Head of caudate nucleus (tissue), 42 donors: ENCODE measurements around the gene OAS3.

Source experiments
- DNase-seq, 42 donors: peaks; one replicate each; pipeline versions ENCODE4 v3.0.0 to v3.0.0-alpha.2; 2020 to 2021; ENCODE audit warnings: mixed read lengths in 7 of 42
- intact Hi-C: fragments of 100-400 bp; cut with DNase I; formaldehyde crosslinking; loops from one replicate; pipeline ENCODE4 v1.15.0; 2022

The OAS3 gene

DNA sequence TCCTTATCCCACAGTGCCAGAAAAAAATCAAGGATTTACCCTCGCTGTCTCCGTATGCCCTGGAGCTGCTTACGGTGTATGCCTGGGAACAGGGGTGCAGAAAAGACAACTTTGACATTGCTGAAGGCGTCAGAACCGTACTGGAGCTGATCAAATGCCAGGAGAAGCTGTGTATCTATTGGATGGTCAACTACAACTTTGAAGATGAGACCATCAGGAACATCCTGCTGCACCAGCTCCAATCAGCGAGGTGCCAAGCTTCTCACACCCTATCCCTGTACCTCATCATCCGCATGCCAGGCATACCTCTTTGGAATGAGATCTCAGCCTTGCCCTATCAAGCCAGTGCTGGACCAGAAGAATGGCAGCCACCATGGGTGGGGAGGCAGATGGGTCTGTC is 59.2 kb downstream of the OAS3 start:
- DNase-seq = peak in 1 of 42 donors; percentile 22
- intact Hi-C loops = no loop called here

DNA sequence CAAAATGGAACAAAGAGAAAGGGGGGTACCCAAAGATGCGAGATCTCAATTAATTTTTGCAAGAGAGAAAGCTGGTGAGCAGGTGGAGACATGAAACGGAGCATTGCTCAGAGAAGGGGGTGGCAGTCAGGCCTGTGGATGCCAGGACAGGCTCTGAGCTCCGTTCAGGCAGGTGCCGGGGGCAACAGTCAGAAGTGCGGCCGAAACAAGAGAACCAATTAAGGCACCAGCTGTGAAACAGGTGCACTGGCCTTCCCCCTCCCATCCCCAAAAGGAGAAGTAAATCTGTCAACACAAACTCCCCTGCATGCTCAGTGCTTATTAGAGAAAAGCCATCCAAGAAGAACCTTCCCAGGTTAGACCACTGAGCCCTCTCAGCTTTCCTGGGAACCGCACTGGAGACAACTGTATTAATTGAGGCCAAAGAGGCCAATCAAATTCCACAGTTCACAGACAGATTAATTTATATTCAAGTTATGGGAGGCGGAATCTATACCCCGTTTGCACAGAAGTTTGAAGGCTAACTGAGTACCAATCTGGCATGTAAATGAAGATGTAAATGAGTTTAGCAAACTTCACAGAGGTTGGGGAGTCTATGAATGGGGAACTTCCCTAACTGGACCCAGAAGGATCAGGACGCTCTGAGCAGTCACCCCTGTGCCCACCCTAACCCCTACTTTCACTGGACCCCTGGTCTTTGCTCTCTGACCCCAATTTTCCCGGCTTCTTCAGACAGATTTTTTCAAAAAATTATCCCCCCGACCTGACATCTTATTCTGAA is 60.9 kb downstream of the OAS3 start:
- DNase-seq = peak in 1 of 42 donors; percentile 20
- intact Hi-C loops = no loop called here

DNA sequence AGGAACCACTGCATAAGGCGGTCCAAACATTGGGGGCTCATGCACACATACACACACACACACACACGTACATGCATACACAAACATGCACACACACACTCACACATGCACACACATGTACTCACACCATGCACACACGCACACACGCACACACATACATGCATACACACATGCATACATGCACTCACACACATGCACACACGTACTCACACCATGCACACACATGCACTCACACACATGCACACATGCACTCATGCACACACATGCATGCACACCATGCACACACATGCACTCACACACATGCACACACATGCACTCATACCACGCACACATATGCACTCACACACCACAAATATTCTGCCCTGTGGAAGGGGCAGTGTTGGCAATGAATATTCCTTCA is 62.2 kb downstream of the OAS3 start:
- intact Hi-C loops = no loop called here

DNA sequence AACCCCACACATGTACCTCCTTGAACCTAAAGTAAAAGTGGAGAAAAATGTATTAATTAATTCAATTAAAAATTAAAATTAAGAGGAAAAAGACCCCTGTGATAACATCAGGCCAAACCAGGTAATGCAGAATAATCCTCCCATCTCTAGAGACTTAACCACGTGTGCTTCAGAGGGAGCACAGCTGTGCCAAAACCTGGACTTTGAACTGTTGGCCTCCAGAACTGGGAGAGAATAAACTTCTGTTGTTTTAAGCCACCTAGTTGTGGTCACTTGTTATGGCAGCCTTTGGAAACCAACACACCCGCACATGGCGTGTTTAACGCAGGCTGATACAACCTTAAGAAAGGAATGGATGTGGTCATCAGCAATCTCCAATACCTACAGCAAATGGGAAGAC is 63.9 kb downstream of the OAS3 start:
- DNase-seq = peak in 1 of 42 donors; percentile 13
- intact Hi-C loops = no loop called here

More for the DNA sequence above, 62.2 kb downstream of the OAS3 start:
- no peak for DNase-seq

DNA sequence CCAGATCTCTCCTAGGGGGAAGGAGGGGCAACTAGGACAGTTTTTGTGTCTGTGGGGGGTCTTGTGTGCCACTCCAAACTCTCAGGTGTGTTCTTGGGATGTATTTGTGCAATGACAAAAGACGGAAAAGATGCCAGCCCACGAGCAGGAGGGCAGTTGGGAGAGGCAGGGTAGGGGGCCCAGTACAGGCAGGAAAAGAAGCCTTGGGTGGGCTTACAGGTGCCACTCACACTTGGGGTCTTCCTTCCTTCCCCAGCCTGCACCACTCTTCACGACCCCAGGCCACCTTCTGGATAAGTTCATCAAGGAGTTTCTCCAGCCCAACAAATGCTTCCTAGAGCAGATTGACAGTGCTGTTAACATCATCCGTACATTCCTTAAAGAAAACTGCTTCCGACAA is 64.4 kb downstream of the OAS3 start:
- intact Hi-C loops = no loop called here
- peak in 1 of 42 donors; percentile 21 for DNase-seq

DNA sequence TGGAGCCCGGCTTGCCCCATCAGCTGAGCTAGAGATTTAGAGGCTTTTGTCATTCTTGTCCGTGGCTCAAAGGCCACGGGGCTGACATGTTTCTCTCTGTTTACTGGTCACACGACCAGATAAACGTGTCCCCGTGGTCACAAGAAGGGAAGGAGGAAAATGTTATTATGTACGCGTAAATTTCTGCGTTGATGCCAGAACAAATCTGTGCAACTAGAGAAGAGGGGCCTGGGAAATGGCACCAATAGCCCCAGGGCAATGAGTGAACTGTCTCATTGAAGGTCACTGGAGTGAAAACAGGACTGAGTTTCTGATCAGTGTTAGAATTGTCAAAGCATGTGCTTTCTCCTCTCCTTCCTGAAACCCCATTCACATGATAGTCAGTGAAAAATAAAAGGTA is 65.4 kb downstream of the OAS3 start:
- intact Hi-C loops = no loop called here
- peak in 1 of 42 donors; percentile 8 for DNase-seq

DNA sequence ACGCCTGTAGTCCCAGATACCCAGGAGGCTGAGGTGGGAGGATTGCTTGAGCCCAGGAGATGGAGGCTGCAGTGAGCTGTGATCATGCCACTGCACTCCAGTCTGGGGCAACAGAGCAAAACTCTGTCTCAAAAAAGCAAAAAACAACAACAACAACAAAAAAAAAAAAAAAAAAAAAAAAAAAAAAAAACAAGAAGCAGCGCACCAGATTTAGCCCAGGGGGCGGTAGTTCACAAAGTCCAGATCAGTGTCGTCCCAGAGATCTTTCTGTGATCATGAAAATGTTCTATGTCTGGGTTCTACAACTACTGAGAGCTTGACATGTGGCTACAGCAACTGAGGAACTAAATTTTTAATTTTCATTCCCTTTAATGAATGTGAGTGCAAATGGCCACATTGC is 67.5 kb downstream of the OAS3 start:
- intact Hi-C loops = no loop called here
- no peak for DNase-seq

DNA sequence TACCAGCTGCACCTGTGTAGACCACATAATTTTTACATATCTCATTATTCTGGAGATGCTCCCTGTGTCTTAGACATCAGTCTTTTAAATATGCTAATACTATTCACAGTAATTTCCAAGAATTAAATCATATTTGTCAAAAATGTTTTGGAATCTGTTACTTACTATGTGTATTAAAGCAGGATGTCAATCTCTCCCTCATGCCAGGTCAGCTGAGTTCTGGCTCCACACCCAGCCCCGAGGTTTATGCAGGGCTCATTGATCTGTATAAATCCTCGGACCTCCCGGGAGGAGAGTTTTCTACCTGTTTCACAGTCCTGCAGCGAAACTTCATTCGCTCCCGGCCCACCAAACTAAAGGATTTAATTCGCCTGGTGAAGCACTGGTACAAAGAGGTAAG is 67.9 kb downstream of the OAS3 start:
- intact Hi-C loops = no loop called here
- DNase-seq = no peak

DNA sequence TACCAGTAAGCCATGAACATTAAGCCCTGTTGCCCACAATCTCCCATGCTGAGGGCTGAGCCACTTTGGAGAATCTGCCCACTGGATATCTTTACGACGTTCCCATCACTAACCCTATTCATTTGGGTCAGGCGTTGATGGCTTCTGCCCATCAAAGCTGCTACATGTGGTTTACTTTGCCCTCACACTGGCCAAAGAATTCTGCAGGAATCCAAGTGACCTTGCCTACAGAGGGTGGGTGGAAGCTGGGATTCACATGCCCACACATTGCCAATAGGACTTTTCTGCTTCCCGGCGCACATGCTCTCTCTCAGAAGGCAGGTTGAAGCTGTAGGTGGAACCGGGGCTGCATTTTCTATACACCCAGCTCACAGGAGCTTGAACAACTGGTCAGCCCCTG is 68.4 kb downstream of the OAS3 start:
- DNase-seq = peak in 2 of 42 donors; percentile 3 to 7
- intact Hi-C loops = no loop called here

DNA sequence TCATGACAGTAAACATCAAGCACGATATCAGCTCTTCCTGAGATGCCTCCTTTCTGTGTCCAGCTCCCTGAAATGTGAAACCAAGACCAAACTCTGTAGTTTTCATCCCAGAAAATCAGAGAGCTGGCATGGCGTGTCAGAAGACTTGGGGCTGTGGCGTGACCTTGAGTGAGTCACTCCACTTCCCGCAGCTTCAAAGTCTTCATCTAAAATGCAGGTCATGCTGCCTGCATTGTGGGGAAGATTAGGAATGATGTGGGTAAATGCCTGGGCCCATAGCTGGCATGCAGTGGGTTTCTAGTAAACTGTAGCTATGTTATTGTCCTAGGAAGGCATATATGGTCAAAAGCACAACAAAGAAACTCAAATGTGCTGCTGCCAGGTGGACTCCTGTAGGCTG is 68.9 kb downstream of the OAS3 start:
- intact Hi-C loops = no loop called here

DNA sequence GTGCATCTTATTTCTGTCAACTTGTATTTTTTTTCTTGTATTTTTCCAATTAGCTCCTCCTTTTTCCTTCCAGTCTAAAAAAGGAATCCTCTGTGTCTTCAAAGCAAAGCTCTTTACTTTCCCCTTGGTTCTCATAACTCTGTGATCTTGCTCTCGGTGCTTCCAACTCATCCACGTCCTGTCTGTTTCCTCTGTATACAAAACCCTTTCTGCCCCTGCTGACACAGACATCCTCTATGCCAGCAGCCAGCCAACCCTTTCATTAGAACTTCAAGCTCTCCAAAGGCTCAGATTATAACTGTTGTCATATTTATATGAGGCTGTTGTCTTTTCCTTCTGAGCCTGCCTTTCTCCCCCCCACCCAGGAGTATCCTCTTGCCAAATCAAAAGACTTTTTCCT is 72.4 kb downstream of the OAS3 start:
- DNase-seq = no peak
- intact Hi-C loops = no loop called here

More for the DNA sequence above, 68.9 kb downstream of the OAS3 start:
- DNase-seq = peak in 2 of 42 donors; percentile 20 to 23

DNA sequence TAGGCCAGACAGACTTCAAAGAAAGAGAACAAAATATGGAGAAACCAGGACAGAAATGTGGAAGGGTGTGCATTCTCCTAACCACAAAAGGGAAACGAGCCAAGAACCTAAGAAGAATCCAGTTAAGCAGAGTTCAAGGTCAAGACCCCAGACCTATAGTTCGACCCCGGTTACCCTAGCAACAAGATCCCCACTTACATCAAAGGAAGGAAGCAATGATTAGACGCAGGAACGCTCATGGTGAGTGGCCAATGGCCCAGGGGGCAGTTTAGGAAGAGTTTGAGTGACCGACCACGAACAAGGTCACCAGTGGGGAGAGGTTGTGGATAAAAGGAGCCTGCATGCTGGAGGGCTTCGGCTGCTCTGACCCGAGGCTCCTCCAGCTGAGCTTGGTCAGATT is 76.3 kb downstream of the OAS3 start:
- DNase-seq = no peak
- intact Hi-C loops = no loop called here

DNA sequence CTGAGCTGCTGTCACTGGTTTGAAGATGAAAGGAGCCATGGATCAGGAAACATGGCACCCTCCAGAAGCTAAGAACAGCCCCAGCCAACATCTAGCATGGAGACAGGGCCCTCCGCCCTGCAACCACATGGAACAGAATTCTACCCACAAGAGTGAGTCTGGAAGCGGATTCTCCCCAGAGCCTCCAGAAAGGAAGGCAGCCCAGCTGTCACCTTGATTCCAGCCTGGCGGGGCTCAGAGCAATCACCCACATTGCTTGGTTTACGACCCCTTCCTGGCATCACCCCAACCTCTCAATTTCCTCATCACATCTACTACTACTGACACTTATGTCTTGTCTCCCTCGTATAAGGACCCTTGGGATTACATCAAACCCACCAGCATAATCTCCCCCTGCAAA is 78.5 kb downstream of the OAS3 start:
- intact Hi-C loops = no loop called here
- DNase-seq = peak in 2 of 42 donors; percentile 8

DNA sequence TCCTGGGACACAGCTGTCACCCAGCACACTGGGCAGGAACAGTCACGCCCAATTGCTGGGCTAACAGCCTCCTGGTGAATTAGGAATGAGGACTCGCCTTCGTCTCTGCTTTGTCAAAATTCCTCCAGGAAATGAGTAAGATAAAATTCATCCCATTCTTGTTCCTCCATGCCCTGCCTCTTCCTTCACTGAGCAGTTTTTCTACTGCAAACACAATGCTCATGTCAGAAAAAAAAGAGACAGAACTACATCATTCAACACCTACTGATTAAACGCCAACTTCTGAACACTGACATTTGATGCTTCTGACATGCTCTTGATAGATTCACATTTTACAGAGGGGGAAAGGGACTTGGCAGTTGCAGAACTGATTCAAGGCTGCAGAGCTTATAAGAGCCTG is 80.8 kb downstream of the OAS3 start:
- intact Hi-C loops = no loop called here
- DNase-seq = peak in 8 of 42 donors; percentile 6 to 52 (median 18)

DNA sequence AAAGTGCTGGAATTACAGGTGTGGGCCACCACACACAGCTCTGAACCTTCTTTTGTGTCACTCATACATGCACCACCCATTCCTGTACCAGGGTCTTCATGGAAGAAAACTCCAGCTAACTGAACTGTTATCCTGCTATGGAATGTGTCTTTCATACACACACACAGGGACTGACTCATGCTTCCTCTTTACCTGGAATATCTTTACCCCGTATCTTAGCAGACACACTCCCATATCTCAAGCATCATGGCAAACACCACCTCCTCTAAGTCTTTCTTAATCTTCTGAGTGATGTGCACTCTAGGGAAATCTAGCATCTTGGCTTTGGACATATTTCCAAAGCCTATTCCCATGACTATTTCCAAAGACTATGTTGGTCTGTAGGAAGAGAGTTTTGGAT is 83.2 kb downstream of the OAS3 start:
- DNase-seq = peak in 1 of 42 donors; percentile 19
- intact Hi-C loops = no loop called here
